HCT116 (cell line): ENCODE results near the gene VIPR2.

Experiments used
- EZH2 ChIP-seq: fragments of 200-600 bp; sonication (generic); IDR thresholded peaks from 2 replicates; pipeline ENCODE4 v1.6.1; 2017; ENCODE audit warnings: antibody characterized with exemption, mixed run types
- POLR2A ChIP-seq: IDR thresholded peaks from 2 replicates; pipeline ENCODE4 v1.7.0; 2011; ENCODE audit warnings: borderline replicate concordance; ENCODE audit not compliant: insufficient read depth, insufficient read length; ENCODE audit errors: extremely low read depth
- POLR2AphosphoS5 ChIP-seq: IDR thresholded peaks from 2 replicates; pipeline ENCODE4 v1.6.1; 2011; ENCODE audit warnings: mild to moderate bottlenecking, low read depth, low read length, moderate library complexity
- RAD21 ChIP-seq: IDR thresholded peaks from 2 replicates; pipeline ENCODE4 v1.6.1; 2012; ENCODE audit warnings: low read depth, mild to moderate bottlenecking
- SIN3A ChIP-seq: IDR thresholded peaks from 2 replicates; pipeline ENCODE4 v1.6.1; 2012; ENCODE audit warnings: low read depth
- ZFX ChIP-seq: fragments of 450-650 bp; IDR thresholded peaks from 2 replicates; pipeline ENCODE4 v1.6.1; 2017
- TF ChIP-seq, protein P1 (sequence below), 3 experiments: fragments of 200-600 bp in 1 of 3; sonication (generic) in 1 of 3; IDR thresholded peaks in 2 of 3; conservative IDR thresholded peaks in 1 of 3; 2 replicates each; pipeline ENCODE4 v1.5.1; 2012 to 2017; ENCODE audit warnings: low read depth in 2 of 3, low read length in 2 of 3, antibody characterized with exemption in 1 of 3, borderline replicate concordance in 1 of 3, control low read depth in 1 of 3, mild to moderate bottlenecking in 1 of 3, mixed read lengths in 1 of 3, mixed run types in 1 of 3, moderate library complexity in 1 of 3; ENCODE audit not compliant: insufficient read depth in 1 of 3
- TF ChIP-seq, protein P2 (sequence below): IDR thresholded peaks from 2 replicates; pipeline ENCODE4 v1.6.1; 2011; ENCODE audit warnings: mild to moderate bottlenecking, low read length, moderate library complexity; ENCODE audit not compliant: insufficient replicate concordance; ENCODE audit errors: extremely low read depth

DNA sequence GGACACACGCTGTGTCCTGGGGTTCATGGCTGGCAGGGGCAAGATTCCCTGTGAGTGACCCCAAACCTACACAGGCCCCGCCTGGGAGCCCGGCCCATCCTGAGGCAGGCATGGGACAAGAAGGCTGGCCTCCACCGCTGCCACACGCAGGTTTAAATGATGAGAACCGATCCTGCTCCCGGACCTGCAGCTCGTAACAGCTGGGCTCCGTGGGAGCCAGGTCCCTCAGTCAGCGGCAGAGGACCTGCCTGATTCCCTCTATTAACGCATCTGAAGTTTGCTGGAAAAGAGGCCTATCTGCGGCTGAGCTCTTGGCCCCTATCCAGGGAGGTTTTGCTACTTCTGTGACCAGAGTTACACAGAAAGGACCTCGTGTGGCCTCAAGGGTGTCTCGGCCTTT lies 112.3 kb downstream of the VIPR2 start:
- no peak for TF ChIP-seq POLR2AphosphoS5
- TF ChIP-seq, protein P1, sequence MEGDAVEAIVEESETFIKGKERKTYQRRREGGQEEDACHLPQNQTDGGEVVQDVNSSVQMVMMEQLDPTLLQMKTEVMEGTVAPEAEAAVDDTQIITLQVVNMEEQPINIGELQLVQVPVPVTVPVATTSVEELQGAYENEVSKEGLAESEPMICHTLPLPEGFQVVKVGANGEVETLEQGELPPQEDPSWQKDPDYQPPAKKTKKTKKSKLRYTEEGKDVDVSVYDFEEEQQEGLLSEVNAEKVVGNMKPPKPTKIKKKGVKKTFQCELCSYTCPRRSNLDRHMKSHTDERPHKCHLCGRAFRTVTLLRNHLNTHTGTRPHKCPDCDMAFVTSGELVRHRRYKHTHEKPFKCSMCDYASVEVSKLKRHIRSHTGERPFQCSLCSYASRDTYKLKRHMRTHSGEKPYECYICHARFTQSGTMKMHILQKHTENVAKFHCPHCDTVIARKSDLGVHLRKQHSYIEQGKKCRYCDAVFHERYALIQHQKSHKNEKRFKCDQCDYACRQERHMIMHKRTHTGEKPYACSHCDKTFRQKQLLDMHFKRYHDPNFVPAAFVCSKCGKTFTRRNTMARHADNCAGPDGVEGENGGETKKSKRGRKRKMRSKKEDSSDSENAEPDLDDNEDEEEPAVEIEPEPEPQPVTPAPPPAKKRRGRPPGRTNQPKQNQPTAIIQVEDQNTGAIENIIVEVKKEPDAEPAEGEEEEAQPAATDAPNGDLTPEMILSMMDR (IDR thresholded peaks at IDR 0.05 in 2 of 3, conservative IDR thresholded peaks at IDR 0.05 in 1 of 3; ENCODE audit: borderline replicate concordance in 1 of 3, insufficient read depth in 1 of 3, low read depth in 2 of 3, low read length in 2 of 3) = no peak
- no peak for TF ChIP-seq EZH2
- no peak for TF ChIP-seq ZFX
- TF ChIP-seq POLR2A = no peak
- TF ChIP-seq RAD21 = no peak
- no peak for TF ChIP-seq SIN3A
- TF ChIP-seq, protein P2, sequence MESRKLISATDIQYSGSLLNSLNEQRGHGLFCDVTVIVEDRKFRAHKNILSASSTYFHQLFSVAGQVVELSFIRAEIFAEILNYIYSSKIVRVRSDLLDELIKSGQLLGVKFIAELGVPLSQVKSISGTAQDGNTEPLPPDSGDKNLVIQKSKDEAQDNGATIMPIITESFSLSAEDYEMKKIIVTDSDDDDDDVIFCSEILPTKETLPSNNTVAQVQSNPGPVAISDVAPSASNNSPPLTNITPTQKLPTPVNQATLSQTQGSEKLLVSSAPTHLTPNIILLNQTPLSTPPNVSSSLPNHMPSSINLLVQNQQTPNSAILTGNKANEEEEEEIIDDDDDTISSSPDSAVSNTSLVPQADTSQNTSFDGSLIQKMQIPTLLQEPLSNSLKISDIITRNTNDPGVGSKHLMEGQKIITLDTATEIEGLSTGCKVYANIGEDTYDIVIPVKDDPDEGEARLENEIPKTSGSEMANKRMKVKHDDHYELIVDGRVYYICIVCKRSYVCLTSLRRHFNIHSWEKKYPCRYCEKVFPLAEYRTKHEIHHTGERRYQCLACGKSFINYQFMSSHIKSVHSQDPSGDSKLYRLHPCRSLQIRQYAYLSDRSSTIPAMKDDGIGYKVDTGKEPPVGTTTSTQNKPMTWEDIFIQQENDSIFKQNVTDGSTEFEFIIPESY = no peak
